ENCODE measurements around the gene PSMB3. TPM values are rescaled to one million over a fixed set of nuclear protein-coding genes. Genes with fewer than 3 reads are reported as not detected.
"Not testable (repeated sequence)": the region's sequence is repeated elsewhere in the genome, so short reads cannot be mapped to it uniquely, and the experiment has no call there.

The PSMB3 gene
- total RNA-seq, 1 experiment from 2014 or later = 273 TPM

- TF ChIP-seq CDX4 (CRISPR knock-in tag; IDR thresholded peaks at IDR 0.05; ENCODE audit: borderline replicate concordance) (no peak), TEAD1 (CRISPR knock-in tag; IDR thresholded peaks at IDR 0.05) (no peak), RORB (CRISPR knock-in tag; IDR thresholded peaks at IDR 0.05) (no peak), ATF1 (CRISPR knock-in tag; IDR thresholded peaks at IDR 0.05) (no peak), ZNF138 (CRISPR knock-in tag; conservative IDR thresholded peaks at IDR 0.05) (no peak), ZNF396 (CRISPR knock-in tag; IDR thresholded peaks at IDR 0.05; ENCODE audit: borderline replicate concordance) (no peak), ZNF219 (CRISPR knock-in tag; IDR thresholded peaks at IDR 0.05; ENCODE audit: borderline replicate concordance) (no peak)
Measured at GRCh38 chr17:38724337-38724988, 28.1 kb upstream of the PSMB3 start (continued).

GRCh38 chr17:38725066-38725465 is 27.5 kb upstream of the PSMB3 start:
- H3K4me1 Mint-ChIP-seq = peaks cover 19% of the 10 kb centered on the region
- H3K27ac Mint-ChIP-seq = no peak overlapping the region
- DNase-seq (ENCODE audit: low spot score) (no peak), ATAC-seq (no peak)
- H3K4me3 Mint-ChIP-seq = no peak overlapping the region
- peaks cover 32% of the 10 kb centered on the region for H3K27me3 Mint-ChIP-seq (ENCODE audit: low read depth)
- H3K36me3 Mint-ChIP-seq = no peaks in the 10 kb centered on the region
- TF ChIP-seq, protein P1, sequence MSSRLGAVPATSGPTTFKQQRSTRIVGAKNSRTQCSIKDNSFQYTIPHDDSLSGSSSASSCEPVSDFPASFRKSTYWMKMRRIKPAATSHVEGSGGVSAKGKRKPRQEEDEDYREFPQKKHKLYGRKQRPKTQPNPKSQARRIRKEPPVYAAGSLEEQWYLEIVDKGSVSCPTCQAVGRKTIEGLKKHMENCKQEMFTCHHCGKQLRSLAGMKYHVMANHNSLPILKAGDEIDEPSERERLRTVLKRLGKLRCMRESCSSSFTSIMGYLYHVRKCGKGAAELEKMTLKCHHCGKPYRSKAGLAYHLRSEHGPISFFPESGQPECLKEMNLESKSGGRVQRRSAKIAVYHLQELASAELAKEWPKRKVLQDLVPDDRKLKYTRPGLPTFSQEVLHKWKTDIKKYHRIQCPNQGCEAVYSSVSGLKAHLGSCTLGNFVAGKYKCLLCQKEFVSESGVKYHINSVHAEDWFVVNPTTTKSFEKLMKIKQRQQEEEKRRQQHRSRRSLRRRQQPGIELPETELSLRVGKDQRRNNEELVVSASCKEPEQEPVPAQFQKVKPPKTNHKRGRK (CRISPR knock-in tag; IDR thresholded peaks at IDR 0.05; ENCODE audit: borderline replicate concordance) = no peak
- TF ChIP-seq NFYB (CRISPR knock-in tag; conservative IDR thresholded peaks at IDR 0.05; ENCODE audit: low read depth) (0 out of 2 replicates have a peak, but pooled peaks have one; percentile 41), CBFB (CRISPR knock-in tag; IDR thresholded peaks at IDR 0.05; ENCODE audit: low read depth) (no peak)
- H3K9me3 Mint-ChIP-seq = no peaks in the 10 kb centered on the region
- POLR2A ChIA-PET = no interaction called here
- CTCF ChIA-PET = interaction anchor here (1.7 kb wide), 1 partner anchor 167 kb away, joined by 6 read pairs; no protein-coding TSS in a partner anchor

- H3K9me3 Mint-ChIP-seq; DNase-seq (ENCODE audit: low spot score); H3K27ac Mint-ChIP-seq; H3K4me3 Mint-ChIP-seq; H3K36me3 Mint-ChIP-seq; POLR2A ChIA-PET; ATAC-seq: not testable (repeated sequence)
- CTCF ChIA-PET = interaction anchor here (2.0 to 2.9 kb wide), 2 partner anchors 9 to 49 kb away, joined by 8 to 12 read pairs; no protein-coding TSS in a partner anchor
- peaks cover 18% of the 10 kb centered on the region for H3K4me1 Mint-ChIP-seq
- H3K27me3 Mint-ChIP-seq (ENCODE audit: low read depth) = peaks cover 25% of the 10 kb centered on the region
Measured at GRCh38 chr17:38726145-38726544, 26.4 kb upstream of the PSMB3 start.

GRCh38 chr17:38727736-38728135 is 24.8 kb upstream of the PSMB3 start:
- ChIA-PET POLR2A (interaction anchor here (1.0 kb wide), 1 partner anchor 21 kb away, joined by 5 read pairs; no protein-coding TSS in a partner anchor), CTCF (interaction anchor here (0.7 to 2.9 kb wide), 7 partner anchors 7 to 378 kb away, joined by 3 to 12 read pairs (median 4); no protein-coding TSS in a partner anchor)
- Mint-ChIP-seq H3K36me3 (no peaks in the 10 kb centered on the region; the same call in 1 of the 2 replicates), H3K27me3 (ENCODE audit: low read depth) (peaks cover 23% of the 10 kb centered on the region), H3K9me3 (no peaks in the 10 kb centered on the region), H3K4me3 (no peak overlapping the region), H3K4me1 (peaks cover 25% of the 10 kb centered on the region), H3K27ac (peak overlapping the region; percentile 45; the same call in 1 of the 2 replicates)
- DNase-seq (ENCODE audit: low spot score) (no peak), ATAC-seq (no peak)
- no peak for TF ChIP-seq ZNF263 (CRISPR knock-in tag; IDR thresholded peaks at IDR 0.05; ENCODE audit: low read depth)
- no peak for TF ChIP-seq ZNF317 (CRISPR knock-in tag; IDR thresholded peaks at IDR 0.05; ENCODE audit: borderline replicate concordance, low read depth)
- TF ChIP-seq GRHL2 (CRISPR knock-in tag; IDR thresholded peaks at IDR 0.05; ENCODE audit: insufficient replicate concordance, severe bottlenecking) = no peak
- TF ChIP-seq EMX1 (CRISPR knock-in tag; IDR thresholded peaks at IDR 0.05) = no peak

Data from WTC11 (cell line).